B cell (primary cell): ENCODE data around the gene TNIK. TPM values are rescaled to one million over a fixed set of nuclear protein-coding genes. Genes with fewer than 3 reads are reported as not detected.

Experiments used
- ATAC-seq: fragments of 200-7000 bp; cut with Tn5 transposase; one replicate; pipeline ENCODE4 v1.10.0; 2021; ENCODE audit warnings: low read depth, mild to moderate bottlenecking, moderate number of reproducible peaks, moderate library complexity
- CTCF ChIA-PET: fragments of 350-600 bp; sonication (Branson Sonifier 250); formaldehyde crosslinking; loops from one replicate; lab custom pipeline; 2021; ENCODE audit warnings: antibody characterized with exemption, inconsistent platforms; lab: Charles Lee
- POLR2A ChIA-PET: fragments of 350-600 bp; sonication (Branson Sonifier 250); formaldehyde crosslinking; loops from one replicate; lab custom pipeline; 2021; ENCODE audit warnings: antibody characterized with exemption; lab: Charles Lee
- DNase-seq: peaks from one replicate; pipeline ENCODE4 v3.0.0; 2013
- H2AFZ ChIP-seq: 2 replicates; pipeline ENCODE4 v1.6.1; 2012; ENCODE audit warnings: mild to moderate bottlenecking, low read depth, low read length; ENCODE audit not compliant: insufficient read depth, poor library complexity, severe bottlenecking
- H3K27ac ChIP-seq, 2 donors: 1 replicate in 1 of 2; 2 replicates in 1 of 2; pipeline ENCODE4 v1.5.1; 2012 to 2013; ENCODE audit warnings: low read length in 2 of 2, mild to moderate bottlenecking in 2 of 2, moderate library complexity in 1 of 2
- H3K27me3 ChIP-seq, 4 experiments: fragments of 200-600 bp in 1 of 4; sonication (generic) in 1 of 4; replicated peaks in 1 of 4; 1 replicate in 2 of 4; 2 replicates in 2 of 4; pipeline versions ENCODE4 v1.6.1 to v1.7.0; 2013 to 2016; ENCODE audit warnings: low read length in 3 of 4, mild to moderate bottlenecking in 2 of 4, mixed read lengths in 1 of 4, moderate library complexity in 1 of 4; ENCODE audit not compliant: insufficient read depth in 4 of 4, control insufficient read depth in 3 of 4; ENCODE audit errors: control extremely low read depth in 1 of 4
- H3K36me3 ChIP-seq, 2 experiments: replicated peaks in 1 of 2; 1 replicate in 1 of 2; 2 replicates in 1 of 2; pipeline versions ENCODE4 v1.6.1 to v1.7.1; 2013; ENCODE audit warnings: low read length in 1 of 2; ENCODE audit not compliant: insufficient read depth in 2 of 2, control insufficient read depth in 1 of 2; ENCODE audit errors: control extremely low read depth in 1 of 2, extremely low read depth in 1 of 2
- H3K4me1 ChIP-seq, 2 donors: fragments of 200-600 bp in 1 of 2; sonication (generic) in 1 of 2; 1 replicate in 1 of 2; 2 replicates in 1 of 2; pipeline versions ENCODE4 v1.5.1 to v1.6.1; 2013 to 2017; ENCODE audit warnings: low read length in 2 of 2; ENCODE audit not compliant: control insufficient read depth in 2 of 2, insufficient read depth in 2 of 2
- H3K4me2 ChIP-seq: replicated peaks from 2 replicates; pipeline ENCODE3; 2012; ENCODE audit warnings: mild to moderate bottlenecking, low read depth, low read length; ENCODE audit not compliant: poor library complexity, severe bottlenecking
- H3K4me3 ChIP-seq, 5 experiments: fragments of 200-600 bp in 1 of 5; sonication (generic) in 1 of 5; 1 replicate in 3 of 5; 2 replicates in 2 of 5; pipeline versions ENCODE4 v1.5.1 to v1.7.0; 2011 to 2016; ENCODE audit warnings: low read length in 4 of 5, mild to moderate bottlenecking in 4 of 5, low read depth in 2 of 5, control low read depth in 1 of 5, moderate library complexity in 1 of 5; ENCODE audit not compliant: insufficient read depth in 1 of 5; ENCODE audit errors: control extremely low read depth in 1 of 5, extremely low read depth in 1 of 5
- H3K79me2 ChIP-seq: fragments of 200-600 bp; sonication (generic); one replicate; pipeline ENCODE4 v1.6.0; 2016; ENCODE audit warnings: low read length; ENCODE audit not compliant: control insufficient read depth, insufficient read depth
- H3K9ac ChIP-seq: fragments of 200-600 bp; sonication (generic); 2 replicates; pipeline ENCODE4 v1.6.1; 2017; ENCODE audit warnings: mild to moderate bottlenecking, low read length, moderate library complexity
- H3K9me3 ChIP-seq, 3 donors: one replicate each; pipeline versions ENCODE4 v1.6.1 to v1.7.1; 2013; ENCODE audit warnings: low read length in 2 of 3; ENCODE audit not compliant: control insufficient read depth in 2 of 3, insufficient read depth in 1 of 3; ENCODE audit errors: control extremely low read depth in 1 of 3
- H4K20me1 ChIP-seq: 2 replicates; pipeline ENCODE4 v1.6.0; 2012; ENCODE audit warnings: mild to moderate bottlenecking, low read length; ENCODE audit not compliant: insufficient read depth, control insufficient read depth, poor library complexity, severe bottlenecking
- H3K27ac Mint-ChIP-seq: one replicate; pipeline ENCODE4 v1.8.0; 2021; ENCODE audit warnings: mixed read lengths
- H3K27me3 Mint-ChIP-seq: one replicate; pipeline ENCODE4 v1.8.0; 2021; ENCODE audit warnings: mixed read lengths
- H3K4me1 Mint-ChIP-seq: one replicate; pipeline ENCODE4 v1.8.0; 2021; ENCODE audit warnings: mixed read lengths
- H3K4me3 Mint-ChIP-seq: one replicate; pipeline ENCODE4 v1.8.0; 2021; ENCODE audit warnings: mixed read lengths
- H3K9me3 Mint-ChIP-seq: one replicate; pipeline ENCODE4 v1.8.0; 2022; ENCODE audit warnings: mixed read lengths; ENCODE audit not compliant: insufficient read depth
- EZH2 ChIP-seq: IDR thresholded peaks from 2 replicates; pipeline ENCODE4 v1.6.1; 2012; ENCODE audit warnings: borderline replicate concordance, low read depth, mild to moderate bottlenecking, moderate library complexity, low read length; ENCODE audit not compliant: insufficient read depth, poor library complexity, severe bottlenecking
- WGBS: methylation state at CpG from one replicate; pipeline ENCODE4 v1.1.5; 2013; ENCODE audit warnings: missing lambda C conversion rate; ENCODE audit not compliant: insufficient coverage; 5-methylcytosine and 5-hydroxymethylcytosine counted together
- intact Hi-C: fragments of 100-400 bp; cut with micrococcal nuclease; formaldehyde crosslinking; loops from one replicate; pipeline ENCODE4 v1.10.0; 2022
- polyA plus RNA-seq: library from polyadenylated mRNA; depleted of rRNA; stranded (reverse); fragments of >200 nt; gene quantifications from 2 replicates; pipeline ENCODE4 v1.2.3, GENCODE V29; 2012
- total RNA-seq, 2 donors: library from RNA; stranded (reverse); fragments of 120-200 nt in 1 of 2; gene quantifications; 1 replicate in 1 of 2; 2 replicates in 1 of 2; pipeline versions ENCODE4 v1.2.3 to v1.2.4, GENCODE V29; 2013 to 2022
- TF ChIP-seq, protein P1 (sequence below): fragments of 200-600 bp; IDR thresholded peaks from one replicate; pipeline ENCODE4 v1.8.0; 2022; ENCODE audit warnings: antibody characterized with exemption, mild to moderate bottlenecking

Gene TNIK
- total and polyA plus RNA-seq, 2 donors (not counting 1 experiment from before 2014, with no cell fraction given), result 0.66 to 7.7 TPM

DNA sequence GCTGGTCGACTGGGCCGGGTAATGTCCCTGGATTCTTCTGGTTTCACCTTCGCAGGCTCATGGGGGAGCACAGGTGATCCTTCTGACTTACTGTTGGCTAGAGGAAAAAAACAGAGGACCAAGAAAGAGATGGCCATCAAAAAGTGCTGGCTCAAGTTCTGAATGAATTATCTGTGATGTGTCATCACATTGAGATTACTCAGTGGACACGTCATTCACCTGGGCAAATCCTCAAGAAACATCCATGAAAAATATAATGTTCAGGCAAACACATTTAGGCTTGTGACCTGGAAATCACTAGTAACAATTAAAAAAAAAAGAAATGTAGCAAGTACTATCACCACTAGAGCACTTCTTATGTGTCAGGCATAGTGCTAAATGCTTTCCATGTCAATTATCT is 352.1 kb downstream of the TNIK start:
- Histone ChIP-seq H3K9ac (no peak overlapping the region), H3K4me2 (no peak overlapping the region), H3K27me3 (no peaks in the 10 kb centered on the region), H3K79me2 (no peaks in the 10 kb centered on the region), H3K27ac (no peak overlapping the region), H2AFZ (no peak overlapping the region), H3K4me1 (no peaks in the 10 kb centered on the region), H3K4me3 (no peak overlapping the region), H3K9me3 (no peaks in the 10 kb centered on the region), H3K36me3 (no peaks in the 10 kb centered on the region), H4K20me1 (no peaks in the 10 kb centered on the region)
- ChIA-PET POLR2A (no interaction called here), CTCF (no interaction called here)
- no peaks in the 10 kb centered on the region for H3K4me1 Mint-ChIP-seq
- H3K27ac Mint-ChIP-seq, result no peak overlapping the region
- no peak for TF ChIP-seq EZH2
- TF ChIP-seq, protein P1, sequence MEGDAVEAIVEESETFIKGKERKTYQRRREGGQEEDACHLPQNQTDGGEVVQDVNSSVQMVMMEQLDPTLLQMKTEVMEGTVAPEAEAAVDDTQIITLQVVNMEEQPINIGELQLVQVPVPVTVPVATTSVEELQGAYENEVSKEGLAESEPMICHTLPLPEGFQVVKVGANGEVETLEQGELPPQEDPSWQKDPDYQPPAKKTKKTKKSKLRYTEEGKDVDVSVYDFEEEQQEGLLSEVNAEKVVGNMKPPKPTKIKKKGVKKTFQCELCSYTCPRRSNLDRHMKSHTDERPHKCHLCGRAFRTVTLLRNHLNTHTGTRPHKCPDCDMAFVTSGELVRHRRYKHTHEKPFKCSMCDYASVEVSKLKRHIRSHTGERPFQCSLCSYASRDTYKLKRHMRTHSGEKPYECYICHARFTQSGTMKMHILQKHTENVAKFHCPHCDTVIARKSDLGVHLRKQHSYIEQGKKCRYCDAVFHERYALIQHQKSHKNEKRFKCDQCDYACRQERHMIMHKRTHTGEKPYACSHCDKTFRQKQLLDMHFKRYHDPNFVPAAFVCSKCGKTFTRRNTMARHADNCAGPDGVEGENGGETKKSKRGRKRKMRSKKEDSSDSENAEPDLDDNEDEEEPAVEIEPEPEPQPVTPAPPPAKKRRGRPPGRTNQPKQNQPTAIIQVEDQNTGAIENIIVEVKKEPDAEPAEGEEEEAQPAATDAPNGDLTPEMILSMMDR, result no peak
- ATAC-seq (no peak), DNase-seq (no peak)
- no peaks in the 10 kb centered on the region for H3K27me3 Mint-ChIP-seq
- intact Hi-C loops, result no loop called here
- no peaks in the 10 kb centered on the region for H3K9me3 Mint-ChIP-seq
- H3K4me3 Mint-ChIP-seq, result no peak overlapping the region
- 90% methylated on average over 2 of the region's 4 CpGs for WGBS

DNA sequence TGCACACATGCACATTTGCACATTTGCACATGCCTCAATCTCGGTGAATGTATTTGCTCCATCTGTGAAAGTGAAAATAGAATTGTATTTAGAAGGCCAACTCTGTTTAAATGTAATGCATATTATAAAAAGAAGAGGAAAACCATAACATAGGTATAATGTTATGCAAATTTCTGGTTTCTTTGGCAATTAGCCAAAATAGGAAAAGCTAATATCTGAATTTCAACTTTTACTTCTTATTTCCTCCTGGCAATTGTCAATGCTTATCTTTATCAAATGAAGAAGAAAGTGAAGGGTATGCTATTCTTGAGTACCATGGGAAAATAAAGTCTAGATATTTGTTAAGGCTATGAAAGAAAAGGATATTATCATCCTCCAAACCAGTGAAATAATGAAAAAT is 357.0 kb downstream of the TNIK start:
- H2AFZ ChIP-seq, result no peak overlapping the region
- no peak for ATAC-seq
- H3K27ac ChIP-seq, result no peak overlapping the region
- CTCF ChIA-PET, result no interaction called here
- POLR2A ChIA-PET, result no interaction called here
- no peaks in the 10 kb centered on the region for H3K79me2 ChIP-seq
- H3K4me3 ChIP-seq, result no peak overlapping the region
- no peaks in the 10 kb centered on the region for H4K20me1 ChIP-seq
- H3K36me3 ChIP-seq, result no peaks in the 10 kb centered on the region
- no peak for TF ChIP-seq EZH2
- TF ChIP-seq, protein P1, result no peak
- no peaks in the 10 kb centered on the region for H3K9me3 ChIP-seq
- no peaks in the 10 kb centered on the region for H3K4me1 Mint-ChIP-seq
- no CpG with 5 or more reads among the region's 1 CpG for WGBS
- no peaks in the 10 kb centered on the region for H3K4me1 ChIP-seq
- no peak for DNase-seq
- H3K27me3 Mint-ChIP-seq, result no peaks in the 10 kb centered on the region
- no peaks in the 10 kb centered on the region for H3K9me3 Mint-ChIP-seq
- intact Hi-C loops, result no loop called here
- no peak overlapping the region for H3K4me2 ChIP-seq
- no peak overlapping the region for H3K9ac ChIP-seq
- no peaks in the 10 kb centered on the region for H3K27me3 ChIP-seq
- no peak overlapping the region for H3K4me3 Mint-ChIP-seq
- H3K27ac Mint-ChIP-seq, result no peak overlapping the region
